Endothelial cell (in vitro differentiated cells): ENCODE measurements around the gene PDIA3. TPM values are rescaled to one million over a fixed set of nuclear protein-coding genes. Genes with fewer than 3 reads are reported as not detected.
A peak's percentile ranks its signal among the peaks of the same experiment; 100 is the strongest.

ENCODE experiments used
- DNase-seq: peaks from one replicate; pipeline ENCODE4 v3.0.0; 2021; ENCODE audit warnings: low spot score
- H3K27ac Mint-ChIP-seq: one replicate; pipeline ENCODE4 v1.8.0; 2021; ENCODE audit warnings: mixed read lengths, inconsistent platforms; ENCODE audit not compliant: unreplicated experiment
- H3K27me3 Mint-ChIP-seq: one replicate; pipeline ENCODE4 v1.8.0; 2021; ENCODE audit warnings: mild to moderate bottlenecking, moderate library complexity, mixed read lengths, inconsistent platforms; ENCODE audit not compliant: unreplicated experiment
- H3K36me3 Mint-ChIP-seq: one replicate; pipeline ENCODE4 v1.8.0; 2021; ENCODE audit warnings: mild to moderate bottlenecking, low read depth, mixed read lengths, inconsistent platforms; ENCODE audit not compliant: unreplicated experiment
- H3K4me1 Mint-ChIP-seq: one replicate; pipeline ENCODE4 v1.8.0; 2021; ENCODE audit warnings: mild to moderate bottlenecking, mixed read lengths, inconsistent platforms; ENCODE audit not compliant: unreplicated experiment
- H3K4me3 Mint-ChIP-seq: one replicate; pipeline ENCODE4 v1.8.0; 2021; ENCODE audit warnings: mild to moderate bottlenecking, mixed read lengths, inconsistent platforms; ENCODE audit not compliant: unreplicated experiment
- H3K9me3 Mint-ChIP-seq: one replicate; pipeline ENCODE4 v1.8.0; 2021; ENCODE audit warnings: mixed read lengths, inconsistent platforms; ENCODE audit not compliant: unreplicated experiment
- microRNA-seq: library from miRNA; unstranded; fragments of <30 nt; microRNA quantifications from one replicate; pipeline ENCODE4, GENCODE V29; 2020; ENCODE audit not compliant: unreplicated experiment
- total RNA-seq: library from RNA; stranded (reverse); fragmentation: NEBNext Ultra II Directional; extraction: Animal tissue kit (Norgen Biotek cat#: 25700); gene quantifications from one replicate; pipeline ENCODE4 v1.2.1, GENCODE V29; 2021; ENCODE audit not compliant: unreplicated experiment
- TF ChIP-seq, protein P1 (sequence below): fragments of 200-600 bp; sonication (generic); IDR thresholded peaks from one replicate; pipeline ENCODE4 v1.5.0; 2021; ENCODE audit warnings: antibody characterized with exemption; ENCODE audit not compliant: unreplicated experiment

The PDIA3 gene
- total RNA-seq, 1 donor from 2014 or later = 655 TPM

DNA sequence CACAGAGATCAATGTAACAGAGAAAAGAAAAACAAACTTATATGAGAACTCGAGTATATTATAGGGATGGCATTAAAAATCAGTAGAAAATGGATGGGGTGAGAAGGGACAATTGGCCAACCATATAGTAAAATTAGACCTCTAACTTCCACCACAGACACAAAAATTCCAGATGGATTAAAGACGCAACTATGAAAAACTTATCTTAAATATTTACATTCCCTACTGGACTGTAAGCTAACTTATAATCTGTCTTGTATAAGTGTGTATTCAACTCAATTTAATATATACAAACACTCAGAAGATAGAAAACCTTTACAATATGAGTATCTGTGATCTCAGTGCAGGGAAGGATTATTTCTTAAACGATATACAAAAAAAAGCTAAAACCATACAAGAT is 75.3 kb downstream of the PDIA3 start:
- TF ChIP-seq, protein P1, sequence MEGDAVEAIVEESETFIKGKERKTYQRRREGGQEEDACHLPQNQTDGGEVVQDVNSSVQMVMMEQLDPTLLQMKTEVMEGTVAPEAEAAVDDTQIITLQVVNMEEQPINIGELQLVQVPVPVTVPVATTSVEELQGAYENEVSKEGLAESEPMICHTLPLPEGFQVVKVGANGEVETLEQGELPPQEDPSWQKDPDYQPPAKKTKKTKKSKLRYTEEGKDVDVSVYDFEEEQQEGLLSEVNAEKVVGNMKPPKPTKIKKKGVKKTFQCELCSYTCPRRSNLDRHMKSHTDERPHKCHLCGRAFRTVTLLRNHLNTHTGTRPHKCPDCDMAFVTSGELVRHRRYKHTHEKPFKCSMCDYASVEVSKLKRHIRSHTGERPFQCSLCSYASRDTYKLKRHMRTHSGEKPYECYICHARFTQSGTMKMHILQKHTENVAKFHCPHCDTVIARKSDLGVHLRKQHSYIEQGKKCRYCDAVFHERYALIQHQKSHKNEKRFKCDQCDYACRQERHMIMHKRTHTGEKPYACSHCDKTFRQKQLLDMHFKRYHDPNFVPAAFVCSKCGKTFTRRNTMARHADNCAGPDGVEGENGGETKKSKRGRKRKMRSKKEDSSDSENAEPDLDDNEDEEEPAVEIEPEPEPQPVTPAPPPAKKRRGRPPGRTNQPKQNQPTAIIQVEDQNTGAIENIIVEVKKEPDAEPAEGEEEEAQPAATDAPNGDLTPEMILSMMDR = no peak
- peaks cover 9% of the 10 kb centered on the region for H3K4me1 Mint-ChIP-seq
- peaks cover 2% of the 10 kb centered on the region for H3K27me3 Mint-ChIP-seq
- H3K9me3 Mint-ChIP-seq = no peaks in the 10 kb centered on the region
- no peak for DNase-seq
- H3K27ac Mint-ChIP-seq = no peak overlapping the region
- peaks cover 7% of the 10 kb centered on the region for H3K36me3 Mint-ChIP-seq
- H3K4me3 Mint-ChIP-seq = no peak overlapping the region

Small RNAs within 50 kb of the gene (microRNA-seq; reads per million reads assigned to microRNA genes)
- 2.5 reads per million, percentile 34 among the genes with 10 or more reads in this experiment for gene MIR1282

Other genes with a start within 250 kb of the PDIA3 start
- gene MAP1A, start 228.8 kb upstream of the PDIA3 start, total RNA-seq = 1.8 TPM
- 26.9 TPM for gene PPIP5K1, start 156.2 kb upstream of the PDIA3 start, total RNA-seq
- gene CKMT1B, start 152.4 kb upstream of the PDIA3 start, total RNA-seq = 12.8 TPM
- gene STRC, start 127.6 kb upstream of the PDIA3 start, total RNA-seq = 1.2 TPM
- gene CATSPER2, start 97.6 kb upstream of the PDIA3 start, total RNA-seq = 1.9 TPM
- 9.4 TPM for gene CKMT1A, start 52.6 kb upstream of the PDIA3 start, total RNA-seq
- gene ELL3, start 30.5 kb downstream of the PDIA3 start, total RNA-seq = 1.9 TPM
- gene SERF2, start 45.9 kb downstream of the PDIA3 start, total RNA-seq = 845 TPM
- gene SERINC4, start 53.8 kb downstream of the PDIA3 start, total RNA-seq = not detected
- gene HYPK, start 54.2 kb downstream of the PDIA3 start, total RNA-seq = 6.5 TPM
- gene MFAP1, start 78.3 kb downstream of the PDIA3 start, total RNA-seq = 28.6 TPM
- 4.8 TPM for gene WDR76, start 80.6 kb downstream of the PDIA3 start, total RNA-seq